Measurements from ENCODE around the gene PPP1R9B. TPM values are rescaled to one million over a fixed set of nuclear protein-coding genes. Genes with fewer than 3 reads are reported as not detected.

The PPP1R9B gene
- total RNA-seq, 1 experiment from 2014 or later = 23.0 TPM

DNA sequence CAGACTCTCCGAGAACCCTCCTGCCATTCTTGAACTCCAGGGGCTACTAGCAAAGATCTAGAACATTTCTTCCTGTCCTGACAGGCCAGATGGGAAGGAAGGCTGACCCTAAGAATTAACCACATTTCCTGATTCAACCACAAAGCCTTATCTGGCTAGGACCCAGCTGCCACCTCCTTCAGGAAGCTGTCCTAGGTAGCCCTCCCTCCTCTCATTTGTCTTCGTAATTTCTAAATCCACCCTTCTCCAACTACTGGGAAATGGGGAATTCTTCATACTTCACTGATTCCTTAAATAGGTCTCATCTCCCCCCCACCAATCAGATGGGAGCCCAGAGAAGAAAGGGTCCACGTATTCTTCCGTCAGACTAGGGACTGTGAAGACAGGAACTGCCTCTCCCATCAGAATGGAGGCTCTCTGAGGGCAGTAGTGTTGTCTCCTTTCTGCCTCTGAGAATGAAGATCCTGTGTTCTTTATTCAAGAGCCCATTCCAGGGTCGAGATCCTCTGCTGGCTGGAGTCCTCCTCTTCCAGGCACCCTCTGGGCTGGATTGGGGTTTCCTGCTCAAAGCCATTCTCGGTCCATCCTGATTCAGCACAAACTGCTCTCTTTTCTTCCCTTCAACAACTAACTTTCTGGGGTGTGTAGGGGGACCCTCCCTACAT lies 22.6 kb downstream of the PPP1R9B start:
- WGBS (ENCODE audit: extremely low coverage, insufficient read length, low lambda C conversion rate) = no CpG with 5 or more reads among the region's 6 CpGs
- no peak for DNase-seq
- Histone ChIP-seq H3K56ac (ENCODE audit: insufficient read length, low read depth, low read length) (no peak overlapping the region), H3K79me2 (ENCODE audit: insufficient read depth, low read length) (no peaks in the 10 kb centered on the region), H2BK20ac (ENCODE audit: low read depth, low read length, poor library complexity, severe bottlenecking) (no peak overlapping the region), H3K18ac (ENCODE audit: insufficient read length, low read depth, low read length) (no peak overlapping the region), H4K91ac (ENCODE audit: insufficient read length, low read depth, low read length) (no peak overlapping the region), H3K23me2 (ENCODE audit: insufficient read length, low read depth, low read length, poor library complexity, severe bottlenecking) (peaks cover 12% of the 10 kb centered on the region), H3K27me3 (ENCODE audit: insufficient read depth, low read length) (no peaks in the 10 kb centered on the region; the same call in 1 of the 2 replicates), H3K23ac (ENCODE audit: insufficient read length, low read depth, low read length) (no peak overlapping the region), H3K4me2 (ENCODE audit: insufficient read depth, insufficient read length, low read length) (peak overlapping the region; percentile 1), H3K4me1 (ENCODE audit: insufficient read depth, low read length) (peaks cover 8% of the 10 kb centered on the region; the same call in 1 of the 2 replicates), H3K14ac (ENCODE audit: insufficient read depth, low read length) (no peak overlapping the region), H3K79me1 (ENCODE audit: insufficient read depth, low read depth, low read length, poor library complexity, severe bottlenecking) (no peaks in the 10 kb centered on the region), H3K9me3 (ENCODE audit: control insufficient read depth, low read depth, low read length) (no peaks in the 10 kb centered on the region), H3T11ph (ENCODE audit: low read length) (no peak overlapping the region), H2BK12ac (ENCODE audit: insufficient read length, low read depth, low read length) (no peak overlapping the region), H4K20me1 (ENCODE audit: control insufficient read depth, insufficient read depth, insufficient read length) (no peaks in the 10 kb centered on the region), H2BK5ac (ENCODE audit: insufficient read length, low read length) (no peak overlapping the region), H3K27ac (ENCODE audit: insufficient read length, low read depth, low read length) (no peak overlapping the region), H2AK5ac (ENCODE audit: insufficient read length, low read length) (no peak overlapping the region), H3K4ac (ENCODE audit: low read depth, low read length) (no peak overlapping the region), H2AFZ (ENCODE audit: low read length) (no peak overlapping the region), H4K8ac (replicated peaks; ENCODE audit: insufficient read length, low read depth, low read length) (no peak overlapping the region), H4K5ac (ENCODE audit: insufficient read length, low read depth, low read length) (no peak overlapping the region), H2BK15ac (ENCODE audit: low read depth, low read length) (no peak overlapping the region), H2BK120ac (ENCODE audit: low read depth, low read length, poor library complexity, severe bottlenecking) (no peak overlapping the region), H3K9ac (ENCODE audit: extremely low read depth, insufficient read length, low read length) (no peak overlapping the region)
- H3K4me3 Mint-ChIP-seq = peak overlapping the region in 1 of 2 experiments; percentile 93; a peak in 3 of 5 replicates
- peak overlapping the region in 1 of 3 experiments; percentile 96; a peak in 2 of 7 replicates for H3K27ac Mint-ChIP-seq
- H3K4me1 Mint-ChIP-seq = peaks cover 36 to 59% of the 10 kb centered on the region in 2 experiments
- no peaks in the 10 kb centered on the region; a peak in 1 of 7 replicates for H3K36me3 Mint-ChIP-seq (ENCODE audit: insufficient read depth in 1 of 3, low read depth in 3 of 3)
- TF ChIP-seq, protein P1, sequence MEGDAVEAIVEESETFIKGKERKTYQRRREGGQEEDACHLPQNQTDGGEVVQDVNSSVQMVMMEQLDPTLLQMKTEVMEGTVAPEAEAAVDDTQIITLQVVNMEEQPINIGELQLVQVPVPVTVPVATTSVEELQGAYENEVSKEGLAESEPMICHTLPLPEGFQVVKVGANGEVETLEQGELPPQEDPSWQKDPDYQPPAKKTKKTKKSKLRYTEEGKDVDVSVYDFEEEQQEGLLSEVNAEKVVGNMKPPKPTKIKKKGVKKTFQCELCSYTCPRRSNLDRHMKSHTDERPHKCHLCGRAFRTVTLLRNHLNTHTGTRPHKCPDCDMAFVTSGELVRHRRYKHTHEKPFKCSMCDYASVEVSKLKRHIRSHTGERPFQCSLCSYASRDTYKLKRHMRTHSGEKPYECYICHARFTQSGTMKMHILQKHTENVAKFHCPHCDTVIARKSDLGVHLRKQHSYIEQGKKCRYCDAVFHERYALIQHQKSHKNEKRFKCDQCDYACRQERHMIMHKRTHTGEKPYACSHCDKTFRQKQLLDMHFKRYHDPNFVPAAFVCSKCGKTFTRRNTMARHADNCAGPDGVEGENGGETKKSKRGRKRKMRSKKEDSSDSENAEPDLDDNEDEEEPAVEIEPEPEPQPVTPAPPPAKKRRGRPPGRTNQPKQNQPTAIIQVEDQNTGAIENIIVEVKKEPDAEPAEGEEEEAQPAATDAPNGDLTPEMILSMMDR (conservative IDR thresholded peaks at IDR 0.05) = no peak
- no peaks in the 10 kb centered on the region; a peak in 1 of 5 replicates for H3K9me3 Mint-ChIP-seq
- peaks cover 42% of the 10 kb centered on the region for H3K27me3 Mint-ChIP-seq (ENCODE audit: low read depth)
